NT2/D1 (cell line): ENCODE measurements around the gene ATP13A3.

Source experiments
- DNase-seq: peaks from one replicate; pipeline ENCODE4 v3.0.0-alpha.2; 2011; ENCODE audit warnings: low read depth, low spot score
- H3K27me3 ChIP-seq: 2 replicates; pipeline ENCODE4 v1.6.0; 2011; ENCODE audit warnings: mild to moderate bottlenecking; ENCODE audit not compliant: insufficient read length, insufficient read depth
- H3K36me3 ChIP-seq: 2 replicates; pipeline ENCODE4 v1.6.1; 2011; ENCODE audit warnings: mild to moderate bottlenecking, low read length, mixed read lengths; ENCODE audit not compliant: insufficient read depth, insufficient read length
- H3K4me1 ChIP-seq: 2 replicates; pipeline ENCODE4 v1.5.1; 2011; ENCODE audit not compliant: insufficient read depth, insufficient read length
- H3K4me3 ChIP-seq: 2 replicates; pipeline ENCODE4 v1.5.1; 2011; ENCODE audit warnings: low read depth; ENCODE audit not compliant: insufficient read length
- H3K9ac ChIP-seq: 2 replicates; pipeline ENCODE4 v1.6.0; 2011; ENCODE audit warnings: low read depth; ENCODE audit not compliant: insufficient read length
- H3K9me3 ChIP-seq: 2 replicates; pipeline ENCODE4 v1.5.1; 2011; ENCODE audit warnings: mild to moderate bottlenecking, low read length; ENCODE audit not compliant: insufficient read depth
- SUZ12 ChIP-seq: IDR thresholded peaks from 2 replicates; pipeline ENCODE4 v1.6.1; 2011; ENCODE audit not compliant: insufficient read length, insufficient read depth; ENCODE audit errors: extremely low read depth
- YY1 ChIP-seq: IDR thresholded peaks from 2 replicates; pipeline ENCODE4 v1.6.1; 2011; ENCODE audit not compliant: insufficient read length, insufficient read depth
- ZNF274 ChIP-seq: IDR thresholded peaks from 2 replicates; pipeline ENCODE4 v1.6.1; 2011; ENCODE audit warnings: mild to moderate bottlenecking, low read depth, low read length

Gene ATP13A3

DNA sequence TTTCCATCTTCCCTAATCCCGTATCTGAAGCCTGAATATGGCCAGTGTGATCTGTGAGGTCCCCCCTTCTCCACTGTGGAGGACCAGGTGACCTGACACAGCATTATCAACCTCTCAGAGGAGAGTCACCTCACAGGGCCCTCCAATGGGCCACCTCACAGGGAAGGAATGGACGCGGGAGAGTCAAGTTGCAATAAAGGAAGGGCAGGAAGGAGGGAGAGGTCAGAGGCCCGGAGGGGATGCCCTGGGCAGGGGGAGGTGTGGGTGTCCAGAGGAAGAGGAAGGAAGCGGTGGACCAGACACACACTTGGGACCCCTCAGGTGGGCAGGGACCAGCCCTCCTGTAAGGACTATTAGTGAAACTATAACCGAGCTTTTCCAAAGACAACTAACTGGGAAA, 102.6 kb downstream of the ATP13A3 start:
- no peak overlapping the region for H3K9ac ChIP-seq
- H3K36me3 ChIP-seq = no peaks in the 10 kb centered on the region
- no peaks in the 10 kb centered on the region for H3K9me3 ChIP-seq
- H3K27me3 ChIP-seq = no peaks in the 10 kb centered on the region
- H3K4me3 ChIP-seq = no peak overlapping the region
- DNase-seq = no peak
- TF ChIP-seq SUZ12 (no peak), YY1 (no peak), ZNF274 (no peak)
- H3K4me1 ChIP-seq = peaks cover 19% of the 10 kb centered on the region

DNA sequence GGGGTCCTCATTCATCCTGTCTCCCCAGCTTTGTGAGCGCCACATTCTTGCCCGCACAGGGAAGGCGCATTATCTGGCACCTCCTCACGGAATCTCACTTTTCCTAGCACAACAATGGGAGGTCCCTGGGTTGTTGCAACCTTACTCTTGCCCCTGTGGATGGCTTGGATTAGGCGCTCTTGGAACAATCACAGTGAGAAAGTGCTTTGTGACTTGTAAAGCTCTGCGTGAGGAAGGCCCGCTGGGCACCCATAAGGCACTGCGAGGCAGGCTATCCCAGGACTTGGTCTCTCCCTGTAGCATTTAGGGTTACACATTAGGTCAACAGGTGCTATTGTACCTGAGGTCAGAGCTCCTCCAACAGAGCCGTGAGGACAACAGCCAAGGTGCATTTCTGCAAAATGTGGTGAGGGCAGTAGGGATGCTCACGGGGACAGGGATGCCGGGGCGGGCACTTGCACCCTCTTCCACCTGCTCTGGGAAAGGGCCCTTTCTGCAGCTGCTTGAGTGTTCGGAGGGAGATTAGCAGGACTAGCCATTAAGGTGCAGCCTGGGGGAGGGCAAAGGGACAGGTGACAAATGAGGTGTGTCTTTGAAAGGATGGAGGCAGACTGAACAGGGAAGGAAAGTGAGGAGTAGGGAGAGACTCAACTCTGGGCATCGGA, 103.4 kb downstream of the ATP13A3 start:
- TF ChIP-seq YY1 (no peak), ZNF274 (no peak), SUZ12 (no peak)
- no peak for DNase-seq
- H3K4me3 ChIP-seq = no peak overlapping the region
- H3K27me3 ChIP-seq = no peaks in the 10 kb centered on the region
- peaks cover 19% of the 10 kb centered on the region for H3K4me1 ChIP-seq
- no peaks in the 10 kb centered on the region for H3K9me3 ChIP-seq
- H3K9ac ChIP-seq = no peak overlapping the region
- H3K36me3 ChIP-seq = no peaks in the 10 kb centered on the region

DNA sequence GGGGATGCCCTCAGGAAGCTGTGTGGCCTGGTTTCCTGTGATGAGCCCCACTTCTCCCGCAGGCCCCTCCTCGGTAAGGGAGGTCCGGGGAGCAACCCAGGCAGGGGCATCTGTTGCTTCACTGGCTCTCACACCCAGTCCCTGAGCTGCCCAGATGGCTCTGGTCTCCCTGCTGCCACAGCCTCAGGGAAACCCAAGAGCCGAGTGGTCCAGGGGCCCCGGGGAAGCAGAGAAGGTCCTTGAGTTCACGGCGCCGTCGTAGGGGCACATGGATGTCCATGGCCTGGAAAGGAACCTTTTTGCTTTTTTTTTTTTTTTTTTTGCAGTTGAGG, 103.9 kb downstream of the ATP13A3 start:
- Histone ChIP-seq H3K27me3 (no peaks in the 10 kb centered on the region), H3K4me1 (peaks cover 21% of the 10 kb centered on the region), H3K9ac (no peak overlapping the region), H3K9me3 (no peaks in the 10 kb centered on the region), H3K4me3 (no peak overlapping the region), H3K36me3 (no peaks in the 10 kb centered on the region)
- DNase-seq = no peak
- TF ChIP-seq ZNF274 = no peak
- TF ChIP-seq SUZ12 = no peak
- TF ChIP-seq YY1 = no peak

DNA sequence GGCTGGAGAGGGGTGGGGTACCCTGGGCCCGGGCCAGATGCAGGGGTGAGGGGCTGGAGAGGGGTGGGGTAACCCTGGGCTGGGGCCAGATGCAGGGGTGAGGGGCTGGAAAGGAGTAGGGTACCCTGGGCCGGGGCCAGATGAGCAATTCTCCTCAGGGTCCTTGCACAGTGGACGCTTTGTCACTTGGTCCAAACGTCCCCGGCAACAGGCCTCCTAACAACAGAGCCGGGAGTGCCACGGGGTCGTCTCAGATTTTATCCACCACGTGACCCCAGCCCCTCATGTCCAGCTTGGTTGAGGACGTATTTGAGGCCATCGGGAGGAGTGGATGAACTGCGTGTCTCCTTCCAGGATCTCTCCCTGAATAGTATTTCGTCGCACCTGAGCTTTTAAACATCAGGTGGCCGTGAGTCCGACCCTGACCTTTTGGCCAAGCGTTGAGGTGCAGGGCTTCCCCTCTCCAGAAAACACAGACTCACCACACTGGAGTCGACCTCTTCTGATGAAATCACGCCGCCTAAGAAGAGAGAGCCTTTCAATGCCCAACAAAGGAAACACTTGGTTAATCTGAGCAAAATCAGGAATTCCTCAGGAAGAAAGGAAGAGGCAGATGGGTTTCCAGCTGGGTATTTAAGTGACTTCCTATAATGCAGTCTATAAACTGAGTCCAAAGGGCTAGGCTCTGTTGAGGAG, 104.5 kb downstream of the ATP13A3 start:
- Histone ChIP-seq H3K36me3 (no peaks in the 10 kb centered on the region), H3K4me1 (peaks cover 21% of the 10 kb centered on the region), H3K27me3 (no peaks in the 10 kb centered on the region), H3K9me3 (no peaks in the 10 kb centered on the region), H3K9ac (no peak overlapping the region), H3K4me3 (no peak overlapping the region)
- TF ChIP-seq YY1 (no peak), ZNF274 (no peak), SUZ12 (no peak)
- no peak for DNase-seq

DNA sequence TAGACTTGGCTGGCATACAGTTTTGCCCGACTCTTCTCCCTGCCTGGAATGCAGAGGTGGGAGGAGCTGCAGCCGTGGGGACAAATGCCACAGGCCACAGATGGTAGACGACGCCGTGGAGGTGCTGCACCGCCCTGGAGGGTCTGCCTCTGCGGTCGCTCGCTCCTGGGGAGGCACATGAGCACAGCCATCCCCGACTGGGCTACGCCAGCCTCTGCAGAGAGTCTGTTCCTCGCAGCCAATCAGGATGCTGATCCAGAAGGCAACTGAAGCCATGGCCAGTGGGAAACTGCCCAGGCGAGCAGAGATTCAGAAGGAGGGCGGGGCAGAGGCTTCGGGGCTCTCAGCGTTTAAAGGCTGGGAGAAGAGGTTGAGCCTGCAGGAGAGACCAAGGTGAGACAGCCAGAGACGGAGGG, 105.3 kb downstream of the ATP13A3 start:
- DNase-seq = no peak
- H3K9me3 ChIP-seq = no peaks in the 10 kb centered on the region
- no peaks in the 10 kb centered on the region for H3K27me3 ChIP-seq
- no peak for TF ChIP-seq ZNF274
- H3K36me3 ChIP-seq = no peaks in the 10 kb centered on the region
- H3K4me1 ChIP-seq = peaks cover 21% of the 10 kb centered on the region
- H3K4me3 ChIP-seq = no peak overlapping the region
- no peak overlapping the region for H3K9ac ChIP-seq

DNA sequence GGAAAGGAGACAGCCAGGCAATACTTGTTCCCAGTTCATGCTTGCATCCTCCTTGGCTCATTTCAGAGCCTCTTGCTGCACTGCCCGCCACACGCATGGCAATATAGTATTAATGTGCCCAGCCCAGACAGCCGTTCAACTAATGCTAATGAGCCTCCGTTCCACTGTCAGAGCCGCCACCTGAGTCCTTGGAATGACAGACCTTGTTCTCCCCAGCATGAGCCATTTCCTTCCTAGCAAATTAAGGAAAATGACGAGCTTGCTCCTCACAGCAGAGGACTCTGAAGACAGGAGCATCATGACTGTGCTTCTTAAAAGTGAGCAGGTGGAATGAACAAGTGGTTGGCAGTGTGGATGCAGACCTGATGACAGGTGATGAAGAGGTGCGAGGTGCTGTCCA, 106.5 kb downstream of the ATP13A3 start:
- Histone ChIP-seq H3K27me3 (no peaks in the 10 kb centered on the region), H3K9ac (no peak overlapping the region), H3K9me3 (no peaks in the 10 kb centered on the region), H3K36me3 (no peaks in the 10 kb centered on the region), H3K4me1 (peaks cover 15% of the 10 kb centered on the region), H3K4me3 (no peak overlapping the region)
- no peak for DNase-seq
- TF ChIP-seq SUZ12 (no peak), YY1 (no peak), ZNF274 (no peak)

DNA sequence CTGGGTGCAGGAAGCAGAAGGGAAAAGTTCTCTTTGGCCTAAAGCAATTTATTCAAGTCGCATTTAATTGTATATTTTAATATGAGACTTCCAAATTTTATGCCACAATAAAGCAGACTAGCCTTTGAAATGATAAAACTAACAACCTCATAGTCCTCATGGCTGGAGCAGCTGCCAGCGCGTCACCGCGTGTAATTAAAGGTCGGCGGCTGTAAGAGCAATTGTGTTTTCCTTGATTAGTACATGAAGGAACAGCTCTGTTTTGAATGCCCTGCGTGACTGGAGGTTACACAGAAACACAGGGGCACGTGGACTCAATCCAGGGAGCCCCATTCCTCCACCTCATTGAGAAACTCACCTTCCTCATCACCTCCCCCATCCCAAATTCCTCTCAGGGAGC, 107.2 kb downstream of the ATP13A3 start:
- no peaks in the 10 kb centered on the region for H3K9me3 ChIP-seq
- peaks cover 15% of the 10 kb centered on the region for H3K4me1 ChIP-seq
- no peak overlapping the region for H3K4me3 ChIP-seq
- TF ChIP-seq YY1 (no peak), SUZ12 (no peak), ZNF274 (no peak)
- H3K27me3 ChIP-seq = no peaks in the 10 kb centered on the region
- DNase-seq = no peak
- H3K36me3 ChIP-seq = no peaks in the 10 kb centered on the region
- H3K9ac ChIP-seq = no peak overlapping the region
